HepG2 (cell line): ENCODE measurements around the gene KLF7. TPM values are rescaled to one million over a fixed set of nuclear protein-coding genes. Genes with fewer than 3 reads are reported as not detected.

Experiments
- ATAC-seq: fragments of 200-7000 bp; cut with Tn5 transposase; 3 replicates; pipeline ENCODE4 v1.9.1; 2020; ENCODE audit warnings: mild to moderate bottlenecking, moderate library complexity
- BruUV-seq: library from RNA; stranded (reverse); fragments of 400-500 nt; replicated peaks from 2 replicates; lab custom pipeline; 2021; lab: Mats Ljungman, UMichigan
- CTCF ChIA-PET: fragments of 300-600 bp; formaldehyde crosslinking; extraction: SDS; loops from one replicate; lab custom pipeline; 2021; ENCODE audit warnings: low total read pairs, inconsistent platforms, low intra/inter-chr PET ratio; lab: Yijun Ruan, JAX
- POLR2A ChIA-PET: fragments of 350-600 bp; sonication (Branson Sonifier 250); formaldehyde crosslinking; loops from one replicate; lab custom pipeline; 2020; ENCODE audit warnings: antibody characterized with exemption, inconsistent platforms; lab: Yijun Ruan, JAX
- DNase-seq: peaks from one replicate; pipeline ENCODE4 v3.0.0-alpha.2; 2015; ENCODE audit warnings: low spot score
- FAIRE-seq: peaks from 3 replicates; lab custom pipeline; 2011; peaks lifted over from hg19 to GRCh38; lab: Jason Lieb, UNC
- H2AFZ ChIP-seq: one replicate; pipeline ENCODE4 v1.6.1; 2011; ENCODE audit warnings: low read length, inconsistent platforms
- H3K27ac ChIP-seq: fragments of 300-600 bp; 3 replicates; pipeline ENCODE4 v1.8.0; 2011; ENCODE audit warnings: mixed run types, mild to moderate bottlenecking, mixed read lengths, low read length, inconsistent platforms; ENCODE audit not compliant: insufficient read depth; ENCODE audit errors: extremely low read length
- H3K27me3 ChIP-seq, 2 experiments: fragments of 200-600 bp in 1 of 2; 2 replicates in 1 of 2; 3 replicates in 1 of 2; pipeline versions ENCODE4 v1.6.0 to v1.8.0; 2011; ENCODE audit warnings: low read length in 2 of 2, mild to moderate bottlenecking in 2 of 2, moderate library complexity in 2 of 2, inconsistent platforms in 1 of 2; ENCODE audit not compliant: insufficient read depth in 2 of 2, control insufficient read depth in 1 of 2
- H3K36me3 ChIP-seq, 2 experiments: fragments of 200-600 bp in 1 of 2; replicated peaks in 1 of 2; 2 replicates in 1 of 2; 3 replicates in 1 of 2; pipeline versions ENCODE4 v1.5.1 to v1.8.0; 2011; ENCODE audit warnings: low read length in 2 of 2, inconsistent platforms in 1 of 2; ENCODE audit not compliant: insufficient read depth in 2 of 2, control insufficient read depth in 1 of 2
- H3K4me1 ChIP-seq: 2 replicates; pipeline ENCODE4 v1.5.1; 2012; ENCODE audit warnings: low read length, inconsistent platforms; ENCODE audit not compliant: insufficient read depth
- H3K4me2 ChIP-seq: 2 replicates; pipeline ENCODE4 v1.6.0; 2011; ENCODE audit warnings: low read depth, low read length, inconsistent platforms
- H3K4me3 ChIP-seq, 3 experiments: fragments of 200-600 bp in 1 of 3; sonication (generic), shearing (Covaris generic) in 1 of 3; replicated peaks in 1 of 3; 2 replicates each; pipeline ENCODE4 v1.5.1; 2011 to 2016; ENCODE audit warnings: low read length in 3 of 3, inconsistent platforms in 2 of 3, low read depth in 2 of 3, mild to moderate bottlenecking in 2 of 3, control low read depth in 1 of 3, mixed read lengths in 1 of 3; ENCODE audit not compliant: insufficient read depth in 1 of 3
- H3K79me2 ChIP-seq: one replicate; pipeline ENCODE4 v1.6.1; 2011; ENCODE audit warnings: low read length, inconsistent platforms; ENCODE audit not compliant: insufficient read depth
- H3K9ac ChIP-seq: 2 replicates; pipeline ENCODE4 v1.6.0; 2011; ENCODE audit warnings: mild to moderate bottlenecking, low read depth, low read length, inconsistent platforms; ENCODE audit not compliant: insufficient read depth
- H3K9me3 ChIP-seq: 2 replicates; pipeline ENCODE4 v1.5.1; 2012; ENCODE audit warnings: mild to moderate bottlenecking, low read length
- H4K20me1 ChIP-seq: 2 replicates; pipeline ENCODE4 v1.6.0; 2011; ENCODE audit warnings: inconsistent platforms, mild to moderate bottlenecking, low read length, moderate library complexity; ENCODE audit not compliant: insufficient read depth
- ARID4A ChIP-seq: sonication (generic); formaldehyde crosslinking; IDR thresholded peaks from 2 replicates; pipeline ENCODE4 v1.5.0; 2020; ENCODE audit warnings: mild to moderate bottlenecking, missing genetic modification reagents, borderline replicate concordance
- CENPX ChIP-seq: sonication (generic); formaldehyde crosslinking; IDR thresholded peaks from 2 replicates; pipeline ENCODE4 v1.9.0; 2021; ENCODE audit warnings: mild to moderate bottlenecking, missing genetic modification reagents, moderate library complexity
- HES4 ChIP-seq: sonication (generic); formaldehyde crosslinking; IDR thresholded peaks from 2 replicates; pipeline ENCODE4 v1.9.0; 2021; ENCODE audit warnings: mild to moderate bottlenecking, missing genetic modification reagents, borderline replicate concordance
- KAT2B ChIP-seq: fragments of 150-350 bp; IDR thresholded peaks from 2 replicates; pipeline ENCODE4 v1.6.1; 2014; ENCODE audit warnings: low read depth, low read length, borderline replicate concordance
- MEIS1 ChIP-seq: sonication (generic); formaldehyde crosslinking; IDR thresholded peaks from 2 replicates; pipeline ENCODE4 v1.9.0; 2021; ENCODE audit warnings: mild to moderate bottlenecking, missing genetic modification reagents, moderate library complexity, borderline replicate concordance
- PRPF4 ChIP-seq: fragments of 200-400 bp; formaldehyde crosslinking; IDR thresholded peaks from 2 replicates; pipeline ENCODE4 v1.6.1; 2016; ENCODE audit warnings: low read length, low read depth; ENCODE audit not compliant: poor library complexity, severe bottlenecking
- SMARCE1 ChIP-seq: fragments of 450-650 bp; IDR thresholded peaks from 2 replicates; pipeline ENCODE4 v1.6.1; 2017; ENCODE audit warnings: borderline replicate concordance
- SRSF9 ChIP-seq: fragments of 200-400 bp; formaldehyde crosslinking; IDR thresholded peaks from 2 replicates; pipeline ENCODE4 v1.6.1; 2018; ENCODE audit warnings: borderline replicate concordance, mild to moderate bottlenecking, low read depth, low read length; ENCODE audit not compliant: insufficient read depth, poor library complexity, severe bottlenecking
- SRY ChIP-seq: sonication (generic); formaldehyde crosslinking; IDR thresholded peaks from 2 replicates; pipeline ENCODE4 v1.8.0; 2022; ENCODE audit warnings: mild to moderate bottlenecking, missing genetic modification reagents
- ZNF10 ChIP-seq: sonication (generic); formaldehyde crosslinking; IDR thresholded peaks from 2 replicates; pipeline ENCODE4 v1.4.0; 2020; ENCODE audit warnings: mild to moderate bottlenecking, low read depth, missing genetic modification reagents, borderline replicate concordance
- ZNF280D ChIP-seq: sonication (generic); formaldehyde crosslinking; IDR thresholded peaks from 2 replicates; pipeline ENCODE4 v1.5.1; 2020; ENCODE audit warnings: mild to moderate bottlenecking, missing genetic modification reagents
- ZNF431 ChIP-seq: sonication (generic); formaldehyde crosslinking; IDR thresholded peaks from 2 replicates; pipeline ENCODE4 v1.9.0; 2022; ENCODE audit warnings: missing genetic modification reagents, low read depth, mild to moderate bottlenecking, borderline replicate concordance
- ZNF432 ChIP-seq: sonication (generic); formaldehyde crosslinking; IDR thresholded peaks from 2 replicates; pipeline ENCODE4 v1.5.0; 2020; ENCODE audit warnings: missing genetic modification reagents, mild to moderate bottlenecking, borderline replicate concordance
- ZNF567 ChIP-seq: sonication (generic); formaldehyde crosslinking; IDR thresholded peaks from 2 replicates; pipeline ENCODE4 v1.8.1; 2023; ENCODE audit warnings: mild to moderate bottlenecking, missing genetic modification reagents, borderline replicate concordance
- ZNF672 ChIP-seq: sonication (generic); formaldehyde crosslinking; IDR thresholded peaks from 2 replicates; pipeline ENCODE4 v1.8.1; 2022; ENCODE audit warnings: missing genetic modification reagents
- ZSCAN31 ChIP-seq: sonication (generic); formaldehyde crosslinking; IDR thresholded peaks from 2 replicates; pipeline ENCODE4 v1.5.0; 2020; ENCODE audit warnings: low read depth, mild to moderate bottlenecking, missing genetic modification reagents
- whole genome bisulfite sequencing: methylation state at CpG from one replicate; pipeline ENCODE4 v1.1.6; 2017; ENCODE audit warnings: low lambda C conversion rate; 5-methylcytosine and 5-hydroxymethylcytosine counted together
- in situ Hi-C: cut with HindIII; loops from 2 replicates; pipeline ENCODE4 v1.10.0; 2017; ENCODE audit warnings: low pct_unique_long_range_greater_than_20kb; ENCODE audit not compliant: extremely low pct_ligation_motif_present
- intact Hi-C: fragments of 100-400 bp; cut with micrococcal nuclease; formaldehyde crosslinking; loops from one replicate; pipeline ENCODE4 v1.10.0; 2022; ENCODE audit not compliant: unreplicated experiment
- polyA plus RNA-seq, 8 experiments: library from polyadenylated mRNA; depleted of rRNA in 3 of 8; stranded (reverse) in 7 of 8; unstranded in 1 of 8; fragments of >200 nt; fragmentation: Illumina TruSeq in 4 of 8; extraction: Trizol in 4 of 8; gene quantifications; 2 replicates each; pipeline versions ENCODE4 v1.2.1 to v1.2.3, GENCODE V29; 2011 to 2016; ENCODE audit warnings: low read depth in 4 of 8, missing spikeins in 1 of 8, mixed read lengths in 1 of 8; ENCODE audit not compliant: insufficient read depth in 1 of 8
- total RNA-seq, 5 experiments: library from RNA; depleted of rRNA; stranded (reverse); fragments of >200 nt; fragmentation: Illumina TruSeq; extraction: Trizol; gene quantifications; 2 replicates each; pipeline ENCODE4 v1.2.3, GENCODE V29; 2016; ENCODE audit warnings: low read depth in 1 of 5

The KLF7 gene
- total and polyA plus RNA-seq, 2 of the 13 experiments (the other 11 are each of a cell fraction or from before 2014, with no cell fraction given): 2.6 to 5.4 TPM

- TF ChIP-seq ARID4A (CRISPR knock-in tag) (no peak), ZSCAN31 (no peak), MEIS1 (CRISPR knock-in tag) (no peak)
Observed at GRCh38 chr2:207066791-207067460, 98.8 kb downstream of the KLF7 start (continued).

- BruUV-seq: no TSS peak
- DNase-seq (no peak), FAIRE-seq (no peak), ATAC-seq (no peak)
- ChIA-PET CTCF (no interaction called here), POLR2A (no interaction called here)
- no peak overlapping the region for H3K27ac ChIP-seq
- H3K36me3 ChIP-seq: no peaks in the 10 kb centered on the region
- intact Hi-C loops (no loop called here), in situ Hi-C loops (no loop called here)
- no peaks in the 10 kb centered on the region for H3K4me1 ChIP-seq
- H3K4me3 ChIP-seq: no peak overlapping the region
- H3K9ac ChIP-seq: no peak overlapping the region
- H4K20me1 ChIP-seq: no peaks in the 10 kb centered on the region
- 4% methylated on average over 2 of the region's 2 CpGs for WGBS
- no peaks in the 10 kb centered on the region for H3K79me2 ChIP-seq
- H3K9me3 ChIP-seq: no peaks in the 10 kb centered on the region
- no peak overlapping the region for H2AFZ ChIP-seq
- no peak overlapping the region for H3K4me2 ChIP-seq
- TF ChIP-seq ZNF280D (CRISPR knock-in tag) (no peak), HES4 (no peak), SRSF9 (no peak), SMARCE1 (no peak), ZNF431 (CRISPR knock-in tag) (no peak), CENPX (no peak), ZNF567 (CRISPR knock-in tag) (no peak), KAT2B (no peak), PRPF4 (no peak), ZNF10 (no peak), ZNF432 (no peak), SRY (no peak), ZNF672 (CRISPR knock-in tag) (no peak)
- no peaks in the 10 kb centered on the region for H3K27me3 ChIP-seq
Observed at GRCh38 chr2:207066166-207066565, 99.6 kb downstream of the KLF7 start.
